Spleen (tissue), 7 donors: Measurements from ENCODE around the gene SPATA25.
A peak's percentile ranks its signal among the peaks of the same experiment; 100 is the strongest.

Source experiments
- POLR2A ChIP-seq, 3 donors: fragments of 450-650 bp; IDR thresholded peaks; one replicate each; pipeline ENCODE4 v1.5.1; 2017; ENCODE audit warnings: antibody characterized with exemption in 3 of 3, mild to moderate bottlenecking in 1 of 3
- POLR2AphosphoS5 ChIP-seq, 3 donors: sonication (generic); formaldehyde crosslinking; IDR thresholded peaks; one replicate each; pipeline ENCODE4 v1.5.1; 2017; ENCODE audit warnings: antibody characterized with exemption in 3 of 3
- TF ChIP-seq, protein P1 (sequence below), 11 experiments: fragments of 200-600 bp in 7 of 11; fragments of 450-650 bp in 4 of 11; sonication (generic) in 4 of 11; IDR thresholded peaks in 8 of 11; conservative IDR thresholded peaks in 3 of 11; 1 replicate in 7 of 11; 2 replicates in 4 of 11; pipeline versions ENCODE4 v1.4.0 to v1.8.0; 2016 to 2021; ENCODE audit warnings: antibody characterized with exemption in 11 of 11, inconsistent platforms in 4 of 11, mild to moderate bottlenecking in 1 of 11
- donor health status: DM: no; HTN: no; CAD: no; lungs with moderate emphysema.
- donor health status: DM: no; HTN: no; CAD: no.
- donor health status: DM: no; HTN: no; CAD: no.

DNA sequence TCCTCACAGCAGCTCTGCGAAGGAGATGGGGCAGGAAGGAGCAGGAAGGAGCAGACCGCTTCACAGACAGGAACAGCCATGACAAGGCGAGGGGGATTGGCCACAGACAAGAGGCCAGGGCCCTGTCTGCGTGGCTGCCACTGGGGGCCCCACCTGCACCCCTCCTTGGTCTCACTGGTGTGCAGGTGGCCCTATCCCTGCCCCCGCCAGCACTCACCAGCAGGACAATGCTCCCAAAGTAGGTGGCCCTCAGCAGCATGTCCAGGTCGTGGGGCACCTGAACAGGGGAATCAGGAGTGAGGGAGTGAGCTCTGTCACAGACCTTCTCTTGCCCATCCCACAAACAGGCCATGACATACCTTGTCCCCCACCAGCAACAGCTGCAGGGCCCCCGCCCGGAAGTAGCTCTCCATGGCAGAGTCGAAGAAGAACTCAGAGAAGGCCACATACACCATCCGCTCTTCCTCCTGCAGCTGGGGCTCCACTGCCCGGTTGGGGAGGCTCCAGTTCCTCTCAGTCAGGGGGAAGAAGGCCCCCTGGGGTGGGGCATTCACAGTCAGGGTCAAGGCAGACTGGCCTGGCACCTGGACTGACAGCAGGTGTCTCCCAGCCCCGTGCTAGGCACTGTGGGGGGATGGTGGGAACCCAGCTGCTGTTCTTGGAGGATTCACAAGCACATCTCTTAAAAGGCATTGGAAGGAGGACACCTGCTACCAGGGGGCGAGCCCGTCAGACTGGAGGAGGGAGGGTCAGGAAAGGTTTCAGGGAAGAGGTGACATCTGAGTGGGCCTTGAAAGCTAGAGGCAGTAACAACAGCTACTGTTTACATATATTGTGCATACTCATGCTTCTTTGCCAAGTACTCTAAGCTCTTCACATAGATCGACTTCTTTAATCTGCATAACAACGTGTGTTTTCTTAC, 17.4 kb upstream of the SPATA25 start:
- TF ChIP-seq, protein P1, sequence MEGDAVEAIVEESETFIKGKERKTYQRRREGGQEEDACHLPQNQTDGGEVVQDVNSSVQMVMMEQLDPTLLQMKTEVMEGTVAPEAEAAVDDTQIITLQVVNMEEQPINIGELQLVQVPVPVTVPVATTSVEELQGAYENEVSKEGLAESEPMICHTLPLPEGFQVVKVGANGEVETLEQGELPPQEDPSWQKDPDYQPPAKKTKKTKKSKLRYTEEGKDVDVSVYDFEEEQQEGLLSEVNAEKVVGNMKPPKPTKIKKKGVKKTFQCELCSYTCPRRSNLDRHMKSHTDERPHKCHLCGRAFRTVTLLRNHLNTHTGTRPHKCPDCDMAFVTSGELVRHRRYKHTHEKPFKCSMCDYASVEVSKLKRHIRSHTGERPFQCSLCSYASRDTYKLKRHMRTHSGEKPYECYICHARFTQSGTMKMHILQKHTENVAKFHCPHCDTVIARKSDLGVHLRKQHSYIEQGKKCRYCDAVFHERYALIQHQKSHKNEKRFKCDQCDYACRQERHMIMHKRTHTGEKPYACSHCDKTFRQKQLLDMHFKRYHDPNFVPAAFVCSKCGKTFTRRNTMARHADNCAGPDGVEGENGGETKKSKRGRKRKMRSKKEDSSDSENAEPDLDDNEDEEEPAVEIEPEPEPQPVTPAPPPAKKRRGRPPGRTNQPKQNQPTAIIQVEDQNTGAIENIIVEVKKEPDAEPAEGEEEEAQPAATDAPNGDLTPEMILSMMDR (IDR thresholded peaks at IDR 0.05 in 8 of 11, conservative IDR thresholded peaks at IDR 0.05 in 3 of 11): no peak
- TF ChIP-seq POLR2A (IDR thresholded peaks at IDR 0.05) (no peak), POLR2AphosphoS5 (IDR thresholded peaks at IDR 0.05) (peak in 2 of 3 donors; percentile 9 to 58)
